Measurements from ENCODE around the gene PITPNC1. TPM values are rescaled to one million over a fixed set of nuclear protein-coding genes. Genes with fewer than 3 reads are reported as not detected.

The PITPNC1 gene
- total RNA-seq, 1 experiment from 2014 or later, result 4.2 TPM

DNA sequence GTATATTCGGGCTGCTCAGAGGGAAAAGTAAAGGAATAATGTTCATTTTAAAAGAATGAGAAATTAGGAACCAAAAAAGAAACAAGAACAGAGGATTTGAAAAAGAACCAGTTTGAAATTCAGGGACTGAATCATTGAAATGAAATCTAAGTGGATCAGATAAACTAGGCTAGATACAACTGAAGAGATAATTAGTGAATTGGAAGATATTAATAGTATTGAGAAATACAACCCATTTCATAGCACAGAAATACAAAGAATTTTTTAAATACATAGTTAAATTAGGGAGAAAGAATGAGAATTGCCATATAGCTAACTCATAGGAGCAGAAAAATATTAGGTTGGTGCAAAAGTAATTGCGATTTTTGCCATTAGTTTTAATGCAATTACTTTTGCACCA, 223.3 kb downstream of the PITPNC1 start:
- intact Hi-C loops (cut with micrococcal nuclease; ENCODE audit: unreplicated experiment), result loop anchor here (10.0 kb wide), 1 partner anchor 126 kb away; no protein-coding TSS in a partner anchor

GRCh38 chr17:67601897-67602296, 224.8 kb downstream of the PITPNC1 start:
- Mint-ChIP-seq H3K27me3 (ENCODE audit: insufficient read depth, unreplicated experiment) (peaks cover 8% of the 10 kb centered on the region), H3K27ac (ENCODE audit: unreplicated experiment) (no peak overlapping the region), H3K36me3 (ENCODE audit: insufficient read depth, unreplicated experiment) (peaks cover 4% of the 10 kb centered on the region), H3K4me3 (ENCODE audit: unreplicated experiment) (no peak overlapping the region), H3K9me3 (ENCODE audit: unreplicated experiment) (no peaks in the 10 kb centered on the region), H3K4me1 (ENCODE audit: low read depth, unreplicated experiment) (peaks cover 7% of the 10 kb centered on the region)
- ChIA-PET CTCF (no interaction called here), POLR2A (no interaction called here)
- no peaks in the 10 kb centered on the region for H3K4me1 ChIP-seq
- no peak overlapping the region for H3K4me3 ChIP-seq (ENCODE audit: low read depth, low read length)
- H3K9me3 ChIP-seq, result no peaks in the 10 kb centered on the region
- no peak for TF ChIP-seq CTCF (IDR thresholded peaks at IDR 0.05; ENCODE audit: insufficient read depth in 1 of 2, low read depth in 1 of 2, low read length in 1 of 2, severe bottlenecking in 1 of 2, unreplicated experiment in 1 of 2)
- H3K27me3 ChIP-seq (replicated peaks; ENCODE audit: control insufficient read depth, insufficient read depth, low read length), result no peaks in the 10 kb centered on the region
- intact Hi-C loops (cut with micrococcal nuclease; ENCODE audit: unreplicated experiment), result loop anchor here (10.0 kb wide), 1 partner anchor 127 kb away; no protein-coding TSS in a partner anchor
- H3K36me3 ChIP-seq (ENCODE audit: control insufficient read depth, insufficient read depth, low read length), result no peaks in the 10 kb centered on the region
- BruUV-seq (replicated peaks), result no TSS peak
- no peak for DNase-seq

More for the DNA sequence above, 223.3 kb downstream of the PITPNC1 start:
- no peak for DNase-seq
- Mint-ChIP-seq H3K27ac (ENCODE audit: unreplicated experiment) (no peak overlapping the region), H3K27me3 (ENCODE audit: insufficient read depth, unreplicated experiment) (peaks cover 8% of the 10 kb centered on the region), H3K36me3 (ENCODE audit: insufficient read depth, unreplicated experiment) (peaks cover 4% of the 10 kb centered on the region), H3K9me3 (ENCODE audit: unreplicated experiment) (no peaks in the 10 kb centered on the region), H3K4me3 (ENCODE audit: unreplicated experiment) (no peak overlapping the region), H3K4me1 (ENCODE audit: low read depth, unreplicated experiment) (peaks cover 7% of the 10 kb centered on the region)
- H3K9me3 ChIP-seq, result no peaks in the 10 kb centered on the region
- no peak for TF ChIP-seq CTCF (IDR thresholded peaks at IDR 0.05; ENCODE audit: insufficient read depth in 1 of 2, low read depth in 1 of 2, low read length in 1 of 2, severe bottlenecking in 1 of 2, unreplicated experiment in 1 of 2)
- BruUV-seq (replicated peaks), result no TSS peak
- H3K4me1 ChIP-seq, result no peaks in the 10 kb centered on the region
- H3K4me3 ChIP-seq (ENCODE audit: low read depth, low read length), result no peak overlapping the region
- H3K36me3 ChIP-seq (ENCODE audit: control insufficient read depth, insufficient read depth, low read length), result no peaks in the 10 kb centered on the region
- POLR2A ChIA-PET, result no interaction called here
- H3K27me3 ChIP-seq (replicated peaks; ENCODE audit: control insufficient read depth, insufficient read depth, low read length), result no peaks in the 10 kb centered on the region
- CTCF ChIA-PET, result no interaction called here

- TF ChIP-seq CTCF (IDR thresholded peaks at IDR 0.05; ENCODE audit: insufficient read depth in 1 of 2, low read depth in 1 of 2, low read length in 1 of 2, severe bottlenecking in 1 of 2, unreplicated experiment in 1 of 2), result no peak
These were observed 225.4 kb downstream of the PITPNC1 start for GRCh38 chr17:67602444-67602843.

More at GRCh38 chr17:67602444-67602843, 225.4 kb downstream of the PITPNC1 start:
- no TSS peak for BruUV-seq (replicated peaks)
- Histone ChIP-seq H3K4me3 (ENCODE audit: low read depth, low read length) (no peak overlapping the region), H3K36me3 (ENCODE audit: control insufficient read depth, insufficient read depth, low read length) (no peaks in the 10 kb centered on the region), H3K9me3 (no peaks in the 10 kb centered on the region), H3K4me1 (no peaks in the 10 kb centered on the region), H3K27me3 (replicated peaks; ENCODE audit: control insufficient read depth, insufficient read depth, low read length) (no peaks in the 10 kb centered on the region)
- DNase-seq, result no peak
- intact Hi-C loops (cut with micrococcal nuclease; ENCODE audit: unreplicated experiment), result loop anchor here (10.0 kb wide), 1 partner anchor 128 kb away; no protein-coding TSS in a partner anchor
- no peaks in the 10 kb centered on the region for H3K9me3 Mint-ChIP-seq (ENCODE audit: unreplicated experiment)
- H3K4me1 Mint-ChIP-seq (ENCODE audit: low read depth, unreplicated experiment), result peaks cover 7% of the 10 kb centered on the region
- H3K27me3 Mint-ChIP-seq (ENCODE audit: insufficient read depth, unreplicated experiment), result peaks cover 8% of the 10 kb centered on the region
- H3K27ac Mint-ChIP-seq (ENCODE audit: unreplicated experiment), result no peak overlapping the region
- ChIA-PET CTCF (interaction anchor here (0.6 kb wide), 1 partner anchor 43 kb away, joined by 4 read pairs; no protein-coding TSS in a partner anchor), POLR2A (no interaction called here)
- peaks cover 4% of the 10 kb centered on the region for H3K36me3 Mint-ChIP-seq (ENCODE audit: insufficient read depth, unreplicated experiment)
- H3K4me3 Mint-ChIP-seq (ENCODE audit: unreplicated experiment), result no peak overlapping the region
